GM23338 (cell line): ENCODE results near the gene TMEM219. TPM values are rescaled to one million over a fixed set of nuclear protein-coding genes. Genes with fewer than 3 reads are reported as not detected.

ENCODE experiments used
- ATAC-seq: fragments of 200-7000 bp; cut with Tn5 transposase; 3 replicates; pipeline ENCODE4 v1.9.1; 2020
- DNase-seq: peaks from one replicate; pipeline ENCODE4 v3.0.0-alpha.2; 2015; ENCODE audit warnings: low spot score
- H2AFZ ChIP-seq: fragments of 200-600 bp; sonication (generic); 2 replicates; pipeline ENCODE4 v1.8.0; 2016; ENCODE audit warnings: antibody characterized with exemption, mild to moderate bottlenecking, moderate library complexity
- H3F3A ChIP-seq: fragments of 200-600 bp; sonication (generic); replicated peaks from 2 replicates; pipeline ENCODE4 v1.8.0; 2017; ENCODE audit warnings: antibody characterized with exemption, mixed run types, low read depth
- H3K27ac ChIP-seq: fragments of 200-600 bp; sonication (generic); 2 replicates; pipeline ENCODE4 v1.6.1; 2016; ENCODE audit warnings: low read depth
- H3K27me3 ChIP-seq: fragments of 200-600 bp; sonication (generic); 2 replicates; pipeline ENCODE4 v1.8.0; 2016; ENCODE audit warnings: mild to moderate bottlenecking, mixed run types, moderate library complexity; ENCODE audit not compliant: insufficient read depth
- H3K36me3 ChIP-seq: fragments of 200-600 bp; sonication (generic); 2 replicates; pipeline ENCODE4 v1.8.0; 2016; ENCODE audit warnings: mild to moderate bottlenecking; ENCODE audit not compliant: insufficient read depth
- H3K4me1 ChIP-seq: fragments of 200-600 bp; sonication (generic); 2 replicates; pipeline ENCODE4 v1.8.0; 2016; ENCODE audit warnings: mild to moderate bottlenecking, moderate library complexity; ENCODE audit not compliant: insufficient read depth
- H3K4me2 ChIP-seq: fragments of 200-600 bp; sonication (generic); 2 replicates; pipeline ENCODE4 v1.7.1; 2017; ENCODE audit warnings: mixed run types
- H3K4me3 ChIP-seq: fragments of 200-600 bp; sonication (generic); 2 replicates; pipeline ENCODE4 v1.6.1; 2016; ENCODE audit warnings: mixed run types
- H3K79me2 ChIP-seq: fragments of 200-600 bp; sonication (generic); replicated peaks from 2 replicates; pipeline ENCODE4 v1.8.0; 2017; ENCODE audit warnings: mild to moderate bottlenecking; ENCODE audit not compliant: insufficient read depth
- H3K9me2 ChIP-seq: fragments of 200-600 bp; sonication (generic); 2 replicates; pipeline ENCODE4 v1.8.0; 2017; ENCODE audit not compliant: insufficient read depth
- H4K20me1 ChIP-seq: fragments of 200-600 bp; sonication (generic); replicated peaks from 2 replicates; pipeline ENCODE4 v1.8.0; 2017; ENCODE audit warnings: mild to moderate bottlenecking; ENCODE audit not compliant: insufficient read depth
- H3K27ac Mint-ChIP-seq: 2 replicates; pipeline ENCODE4 v1.8.0; 2020; ENCODE audit warnings: inconsistent platforms, mild to moderate bottlenecking, moderate library complexity, mixed read lengths
- H3K27me3 Mint-ChIP-seq: 3 replicates; pipeline ENCODE4 v1.8.0; 2022; ENCODE audit warnings: low read depth, mild to moderate bottlenecking, moderate library complexity, mixed read lengths, inconsistent platforms; ENCODE audit not compliant: insufficient read depth, poor library complexity
- H3K36me3 Mint-ChIP-seq: 3 replicates; pipeline ENCODE4 v1.8.0; 2021; ENCODE audit warnings: low read depth, mild to moderate bottlenecking, inconsistent platforms, moderate library complexity, mixed read lengths
- H3K4me1 Mint-ChIP-seq: 3 replicates; pipeline ENCODE4 v1.8.0; 2020; ENCODE audit warnings: mild to moderate bottlenecking, inconsistent platforms, mixed read lengths
- H3K4me3 Mint-ChIP-seq: 3 replicates; pipeline ENCODE4 v1.8.0; 2021; ENCODE audit warnings: moderate library complexity, mild to moderate bottlenecking, inconsistent platforms, mixed read lengths
- H3K9me3 Mint-ChIP-seq: 3 replicates; pipeline ENCODE4 v1.8.0; 2020; ENCODE audit warnings: moderate library complexity, mild to moderate bottlenecking, inconsistent platforms, mixed read lengths
- CTCF ChIP-seq, 2 experiments: fragments of 200-600 bp in 1 of 2; sonication (generic) in 1 of 2; conservative IDR thresholded peaks; 2 replicates each; pipeline versions ENCODE4 v1.5.1 to v1.6.1; 2016 to 2017; ENCODE audit warnings: antibody characterized with exemption in 2 of 2, low read depth in 2 of 2, mild to moderate bottlenecking in 2 of 2, moderate library complexity in 1 of 2
- ETS1 ChIP-seq: IDR thresholded peaks from 2 replicates; pipeline ENCODE4 v1.6.1; 2016; ENCODE audit warnings: antibody characterized with exemption
- JUNB ChIP-seq: IDR thresholded peaks from one replicate; pipeline ENCODE4 v1.6.1; 2016; ENCODE audit warnings: antibody characterized with exemption; ENCODE audit not compliant: unreplicated experiment
- REST ChIP-seq: IDR thresholded peaks from one replicate; pipeline ENCODE4 v1.6.1; 2018; ENCODE audit warnings: antibody characterized with exemption; ENCODE audit not compliant: unreplicated experiment
- ZNF114 ChIP-seq: fragments of 250-450 bp; sonication (Bioruptor Pico); IDR thresholded peaks from 2 replicates; pipeline ENCODE4 v1.5.0; 2020; ENCODE audit warnings: mild to moderate bottlenecking, moderate library complexity
- ZNF331 ChIP-seq: fragments of 250-450 bp; sonication (Bioruptor Pico); IDR thresholded peaks from 2 replicates; pipeline ENCODE4 v1.5.0; 2020; ENCODE audit warnings: low read depth, mild to moderate bottlenecking, moderate library complexity
- ZNF462 ChIP-seq: fragments of 250-450 bp; sonication (Bioruptor Pico); IDR thresholded peaks from 2 replicates; pipeline ENCODE4 v1.5.0; 2020; ENCODE audit warnings: mild to moderate bottlenecking, moderate library complexity
- polyA plus RNA-seq: library from polyadenylated mRNA; unstranded; fragments of >200 nt; fragmentation: Nextera tagmentation; extraction: Ambion mirVana; gene quantifications from 2 replicates; pipeline ENCODE4 v1.2.1, GENCODE V29; 2016
- total RNA-seq: library from RNA; depleted of rRNA; stranded (reverse); fragments of >200 nt; shearing (Covaris generic); gene quantifications from 2 replicates; pipeline ENCODE4 v1.2.3, GENCODE V29; 2014

Gene TMEM219
- total and polyA plus RNA-seq, 2 experiments from 2014 or later: 50.0 to 82.3 TPM

- no peak for TF ChIP-seq REST
Measured at GRCh38 chr16:29915590-29916247, 46.2 kb upstream of the TMEM219 start (continued).

- Mint-ChIP-seq H3K9me3 (no peaks in the 10 kb centered on the region), H3K27ac (no peak overlapping the region), H3K4me3 (no peak overlapping the region), H3K4me1 (peaks cover 4% of the 10 kb centered on the region), H3K27me3 (peaks cover 11% of the 10 kb centered on the region), H3K36me3 (peaks cover 9% of the 10 kb centered on the region)
- no peaks in the 10 kb centered on the region; the same call in none of the 2 replicates for H4K20me1 ChIP-seq
- H3K27me3 ChIP-seq: no peaks in the 10 kb centered on the region
- H2AFZ ChIP-seq: no peak overlapping the region
- no peaks in the 10 kb centered on the region for H3F3A ChIP-seq
- H3K4me1 ChIP-seq: peaks cover 3% of the 10 kb centered on the region; the same call in 1 of the 2 replicates
- no peak for DNase-seq
- H3K79me2 ChIP-seq: no peaks in the 10 kb centered on the region
- no peaks in the 10 kb centered on the region for H3K9me2 ChIP-seq
- H3K4me2 ChIP-seq: no peak overlapping the region
- no peak; the same call in 1 of the 3 replicates for ATAC-seq
- TF ChIP-seq CTCF (conservative IDR thresholded peaks at IDR 0.05; ENCODE audit: low read depth in 2 of 2) (0 out of 4 replicates have a peak, but pooled peaks of 1 of the 2 experiments have one; percentile 12), REST (no peak), ZNF462 (CRISPR knock-in tag) (no peak), ETS1 (no peak), ZNF114 (CRISPR knock-in tag) (no peak), ZNF331 (CRISPR knock-in tag) (no peak), JUNB (no peak)
- no peak overlapping the region for H3K4me3 ChIP-seq
- peaks cover 3% of the 10 kb centered on the region; the same call in 1 of the 2 replicates for H3K36me3 ChIP-seq
- no peak overlapping the region for H3K27ac ChIP-seq
Measured at GRCh38 chr16:29916979-29917378, 44.9 kb upstream of the TMEM219 start.
